Left ventricle myocardium inferior (tissue), 1 donor: Measurements from ENCODE around the gene SEMA4D. TPM values are rescaled to one million over a fixed set of nuclear protein-coding genes. Genes with fewer than 3 reads are reported as not detected.

ENCODE experiments used
- DNase-seq: peaks from one replicate; pipeline ENCODE4 v3.0.0-alpha.2; 2020
- H3K27ac ChIP-seq: fragments of 200-600 bp; replicated peaks from 2 replicates; pipeline ENCODE4 v1.8.0; 2021
- H3K27me3 ChIP-seq: fragments of 200-600 bp; 2 replicates; pipeline ENCODE4 v1.8.0; 2021; ENCODE audit warnings: low read depth
- H3K36me3 ChIP-seq: fragments of 200-600 bp; 2 replicates; pipeline ENCODE4 v1.8.0; 2021
- H3K4me1 ChIP-seq: fragments of 200-600 bp; 2 replicates; pipeline ENCODE4 v1.8.0; 2021
- H3K4me3 ChIP-seq: fragments of 200-600 bp; 2 replicates; pipeline ENCODE4 v1.8.0; 2021; ENCODE audit warnings: mild to moderate bottlenecking, moderate library complexity
- H3K9me3 ChIP-seq: fragments of 200-600 bp; replicated peaks from 2 replicates; pipeline ENCODE4 v1.8.0; 2021
- CTCF ChIP-seq: fragments of 200-600 bp; IDR thresholded peaks from 2 replicates; pipeline ENCODE4 v1.8.0; 2021; ENCODE audit warnings: antibody characterized with exemption, mild to moderate bottlenecking, borderline replicate concordance
- intact Hi-C: fragments of 100-400 bp; cut with micrococcal nuclease; formaldehyde crosslinking; loops from one replicate; pipeline ENCODE4 v1.11.0; 2022
- total RNA-seq: library from RNA; stranded (reverse); fragmentation: NEBNext Ultra II Directional; extraction: Animal tissue kit (Norgen Biotek cat#: 25700); gene quantifications from one replicate; pipeline ENCODE4 v1.2.1, GENCODE V29; 2021
- donor health status: DM: no; HTN: yes; CAD: no; lungs with severe emphysema.

Gene SEMA4D
- total RNA-seq, 1 donor from 2014 or later = 17.1 TPM

DNA sequence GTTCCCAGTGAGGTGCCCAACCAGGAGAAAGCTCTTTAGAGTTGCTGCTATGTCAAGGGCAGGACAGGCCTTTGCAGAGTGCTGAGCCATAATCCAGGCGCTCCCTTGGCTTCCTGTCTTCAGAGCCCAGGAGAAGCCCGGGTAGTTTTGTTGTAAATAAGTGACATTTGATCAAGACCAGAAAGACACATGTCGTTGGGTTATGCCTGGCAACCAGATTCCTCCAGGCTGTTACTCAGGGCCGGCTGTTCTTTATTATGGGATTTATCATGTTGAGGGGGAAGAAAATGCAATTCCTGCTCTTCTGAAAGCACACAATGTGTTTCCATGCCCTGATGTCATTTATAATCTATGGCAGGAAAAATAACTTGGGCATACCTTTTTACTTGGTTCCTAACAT, 39.3 kb upstream of the SEMA4D start:
- Histone ChIP-seq H3K4me3 (no peak overlapping the region), H3K9me3 (no peaks in the 10 kb centered on the region), H3K4me1 (no peaks in the 10 kb centered on the region), H3K27me3 (peaks cover 14% of the 10 kb centered on the region), H3K27ac (no peak overlapping the region), H3K36me3 (no peaks in the 10 kb centered on the region)
- TF ChIP-seq CTCF = no peak
- DNase-seq = no peak
- intact Hi-C loops = no loop called here

GRCh38 chr9:89536600-89536999, 38.7 kb upstream of the SEMA4D start:
- no peak overlapping the region for H3K4me3 ChIP-seq
- no peaks in the 10 kb centered on the region for H3K4me1 ChIP-seq
- H3K27me3 ChIP-seq = peaks cover 10% of the 10 kb centered on the region
- no peaks in the 10 kb centered on the region for H3K36me3 ChIP-seq
- DNase-seq = no peak
- H3K27ac ChIP-seq = no peak overlapping the region
- intact Hi-C loops = no loop called here
- TF ChIP-seq CTCF = no peak
- H3K9me3 ChIP-seq = no peaks in the 10 kb centered on the region

DNA sequence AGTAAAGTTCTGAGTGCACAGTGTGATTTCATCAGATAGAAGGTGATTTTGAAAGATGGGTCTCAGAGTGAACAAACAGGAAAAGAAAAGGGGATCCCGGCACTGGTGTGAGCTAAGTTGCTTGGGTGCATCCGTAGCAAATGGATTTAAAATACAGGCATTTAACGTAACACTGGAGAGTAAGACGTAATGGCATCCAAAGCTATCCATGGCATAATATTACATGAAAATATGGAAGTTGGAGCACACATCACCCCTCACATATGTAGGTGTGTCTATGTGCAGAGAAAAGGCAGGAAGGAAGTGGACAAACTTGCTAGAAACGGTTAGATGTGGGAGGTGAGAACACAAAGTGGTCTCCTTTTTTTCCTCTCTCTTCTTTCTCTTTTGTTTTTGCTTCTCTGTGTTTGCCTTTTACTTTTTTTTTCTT, 38.2 kb upstream of the SEMA4D start:
- no peaks in the 10 kb centered on the region for H3K36me3 ChIP-seq
- H3K9me3 ChIP-seq = no peaks in the 10 kb centered on the region
- DNase-seq = no peak
- no peak overlapping the region for H3K4me3 ChIP-seq
- intact Hi-C loops = no loop called here
- H3K4me1 ChIP-seq = no peaks in the 10 kb centered on the region
- no peak for TF ChIP-seq CTCF
- H3K27me3 ChIP-seq = peaks cover 6% of the 10 kb centered on the region
- no peak overlapping the region for H3K27ac ChIP-seq

GRCh38 chr9:89535461-89535860, 37.5 kb upstream of the SEMA4D start:
- Histone ChIP-seq H3K36me3 (no peaks in the 10 kb centered on the region), H3K4me3 (no peak overlapping the region), H3K4me1 (no peaks in the 10 kb centered on the region), H3K27ac (no peak overlapping the region), H3K9me3 (no peaks in the 10 kb centered on the region), H3K27me3 (peaks cover 4% of the 10 kb centered on the region)
- TF ChIP-seq CTCF = no peak
- DNase-seq = no peak
- intact Hi-C loops = no loop called here

DNA sequence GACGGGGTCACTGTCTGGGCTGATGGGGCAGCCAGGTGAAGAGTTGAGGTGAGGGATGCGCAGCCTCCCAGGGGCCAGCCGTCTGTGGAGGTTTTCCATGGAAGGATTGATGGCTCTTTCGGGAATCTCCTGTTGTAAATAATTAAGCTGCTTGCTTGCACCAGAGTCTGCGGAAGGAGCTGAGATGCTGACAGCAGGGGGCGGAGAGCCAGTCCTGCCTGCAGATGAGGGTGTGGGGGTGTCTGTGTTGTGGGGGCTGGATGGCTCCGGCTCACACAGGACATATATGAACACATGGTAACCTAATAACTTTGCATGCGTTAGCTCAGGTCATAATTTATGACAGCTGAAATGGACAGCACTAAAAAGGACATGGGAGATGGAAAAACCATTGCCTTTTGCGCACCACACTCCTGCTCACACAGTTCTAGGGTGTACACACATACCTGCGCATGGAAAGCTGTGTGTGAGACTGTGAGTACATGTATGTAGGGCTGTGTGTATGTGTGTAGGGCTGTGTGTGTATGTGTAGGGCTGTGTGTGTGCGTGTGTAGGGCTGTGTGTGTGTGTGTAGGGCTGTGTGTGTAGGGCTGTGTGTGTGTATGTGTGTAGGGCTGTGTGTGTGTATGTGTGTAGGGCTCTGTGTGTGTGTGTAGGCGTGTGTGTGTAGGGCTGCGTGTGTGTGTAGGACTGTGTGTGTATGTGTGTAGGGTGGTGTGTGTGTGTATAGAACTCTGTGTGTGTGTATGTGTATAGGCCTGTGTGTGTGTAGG, 36.8 kb upstream of the SEMA4D start:
- TF ChIP-seq CTCF = no peak
- Histone ChIP-seq H3K36me3 (no peaks in the 10 kb centered on the region), H3K27me3 (peaks cover 4% of the 10 kb centered on the region), H3K27ac (no peak overlapping the region), H3K9me3 (no peaks in the 10 kb centered on the region), H3K4me1 (no peaks in the 10 kb centered on the region), H3K4me3 (no peak overlapping the region)
- intact Hi-C loops = no loop called here
- no peak for DNase-seq
